ENCODE results near the gene PJA2. TPM values are rescaled to one million over a fixed set of nuclear protein-coding genes. Genes with fewer than 3 reads are reported as not detected.

Gene PJA2
- total and polyA plus RNA-seq, 9 of the 15 experiments (the other 6 are each of a cell fraction or from before 2014, with no cell fraction given), result 25.1 to 82.1 (median 50.1) TPM

DNA sequence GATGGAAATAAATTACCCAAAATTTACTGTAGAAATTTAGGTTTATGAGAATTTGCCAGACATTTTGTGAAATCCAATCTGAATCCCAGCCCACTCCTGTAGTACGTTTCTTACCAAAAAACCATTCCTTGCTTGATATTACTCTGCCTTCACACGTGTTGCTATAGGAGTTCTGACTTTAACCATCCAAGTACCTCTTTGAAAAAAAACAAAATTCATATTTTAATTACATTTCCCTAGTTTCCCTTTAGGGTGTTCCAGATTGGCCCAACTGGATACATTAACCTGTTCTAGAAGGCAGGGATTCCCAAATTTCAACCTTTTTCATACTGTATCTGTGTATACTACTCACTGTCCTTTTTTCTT is 1.4 kb upstream of the PJA2 start (continued):
- TF ChIP-seq, protein P1, sequence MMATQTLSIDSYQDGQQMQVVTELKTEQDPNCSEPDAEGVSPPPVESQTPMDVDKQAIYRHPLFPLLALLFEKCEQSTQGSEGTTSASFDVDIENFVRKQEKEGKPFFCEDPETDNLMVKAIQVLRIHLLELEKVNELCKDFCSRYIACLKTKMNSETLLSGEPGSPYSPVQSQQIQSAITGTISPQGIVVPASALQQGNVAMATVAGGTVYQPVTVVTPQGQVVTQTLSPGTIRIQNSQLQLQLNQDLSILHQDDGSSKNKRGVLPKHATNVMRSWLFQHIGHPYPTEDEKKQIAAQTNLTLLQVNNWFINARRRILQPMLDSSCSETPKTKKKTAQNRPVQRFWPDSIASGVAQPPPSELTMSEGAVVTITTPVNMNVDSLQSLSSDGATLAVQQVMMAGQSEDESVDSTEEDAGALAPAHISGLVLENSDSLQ (IDR thresholded peaks at IDR 0.05), result no peak
- TF ChIP-seq, protein P2, sequence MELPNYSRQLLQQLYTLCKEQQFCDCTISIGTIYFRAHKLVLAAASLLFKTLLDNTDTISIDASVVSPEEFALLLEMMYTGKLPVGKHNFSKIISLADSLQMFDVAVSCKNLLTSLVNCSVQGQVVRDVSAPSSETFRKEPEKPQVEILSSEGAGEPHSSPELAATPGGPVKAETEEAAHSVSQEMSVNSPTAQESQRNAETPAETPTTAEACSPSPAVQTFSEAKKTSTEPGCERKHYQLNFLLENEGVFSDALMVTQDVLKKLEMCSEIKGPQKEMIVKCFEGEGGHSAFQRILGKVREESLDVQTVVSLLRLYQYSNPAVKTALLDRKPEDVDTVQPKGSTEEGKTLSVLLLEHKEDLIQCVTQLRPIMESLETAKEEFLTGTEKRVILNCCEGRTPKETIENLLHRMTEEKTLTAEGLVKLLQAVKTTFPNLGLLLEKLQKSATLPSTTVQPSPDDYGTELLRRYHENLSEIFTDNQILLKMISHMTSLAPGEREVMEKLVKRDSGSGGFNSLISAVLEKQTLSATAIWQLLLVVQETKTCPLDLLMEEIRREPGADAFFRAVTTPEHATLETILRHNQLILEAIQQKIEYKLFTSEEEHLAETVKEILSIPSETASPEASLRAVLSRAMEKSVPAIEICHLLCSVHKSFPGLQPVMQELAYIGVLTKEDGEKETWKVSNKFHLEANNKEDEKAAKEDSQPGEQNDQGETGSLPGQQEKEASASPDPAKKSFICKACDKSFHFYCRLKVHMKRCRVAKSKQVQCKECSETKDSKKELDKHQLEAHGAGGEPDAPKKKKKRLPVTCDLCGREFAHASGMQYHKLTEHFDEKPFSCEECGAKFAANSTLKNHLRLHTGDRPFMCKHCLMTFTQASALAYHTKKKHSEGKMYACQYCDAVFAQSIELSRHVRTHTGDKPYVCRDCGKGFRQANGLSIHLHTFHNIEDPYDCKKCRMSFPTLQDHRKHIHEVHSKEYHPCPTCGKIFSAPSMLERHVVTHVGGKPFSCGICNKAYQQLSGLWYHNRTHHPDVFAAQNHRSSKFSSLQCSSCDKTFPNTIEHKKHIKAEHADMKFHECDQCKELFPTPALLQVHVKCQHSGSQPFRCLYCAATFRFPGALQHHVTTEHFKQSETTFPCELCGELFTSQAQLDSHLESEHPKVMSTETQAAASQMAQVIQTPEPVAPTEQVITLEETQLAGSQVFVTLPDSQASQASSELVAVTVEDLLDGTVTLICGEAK (IDR thresholded peaks at IDR 0.05), result peak; percentile 56; the same call in 1 of the 2 replicates
- TF ChIP-seq, protein P2 (CRISPR knock-in tag; IDR thresholded peaks at IDR 0.05), result no peak
- TF ChIP-seq ZNF12 (CRISPR knock-in tag; IDR thresholded peaks at IDR 0.05) (no peak), ZNF316 (IDR thresholded peaks at IDR 0.05) (no peak), MAZ (CRISPR knock-in tag; conservative IDR thresholded peaks at IDR 0.05 in 1 of 2, IDR thresholded peaks at IDR 0.05 in 1 of 2) (no peak), SMAD1 (IDR thresholded peaks at IDR 0.05; ENCODE audit: low read depth, low read length, partially characterized antibody) (no peak), ZNF311 (CRISPR knock-in tag; IDR thresholded peaks at IDR 0.05) (no peak), CSDE1 (IDR thresholded peaks at IDR 0.05) (no peak), BRF1 (IDR thresholded peaks at IDR 0.05; ENCODE audit: borderline replicate concordance, extremely low read depth, insufficient read length) (no peak)
- TF ChIP-seq, protein P3, sequence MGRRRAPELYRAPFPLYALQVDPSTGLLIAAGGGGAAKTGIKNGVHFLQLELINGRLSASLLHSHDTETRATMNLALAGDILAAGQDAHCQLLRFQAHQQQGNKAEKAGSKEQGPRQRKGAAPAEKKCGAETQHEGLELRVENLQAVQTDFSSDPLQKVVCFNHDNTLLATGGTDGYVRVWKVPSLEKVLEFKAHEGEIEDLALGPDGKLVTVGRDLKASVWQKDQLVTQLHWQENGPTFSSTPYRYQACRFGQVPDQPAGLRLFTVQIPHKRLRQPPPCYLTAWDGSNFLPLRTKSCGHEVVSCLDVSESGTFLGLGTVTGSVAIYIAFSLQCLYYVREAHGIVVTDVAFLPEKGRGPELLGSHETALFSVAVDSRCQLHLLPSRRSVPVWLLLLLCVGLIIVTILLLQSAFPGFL (CRISPR knock-in tag; IDR thresholded peaks at IDR 0.05), result no peak
- TF ChIP-seq, protein P4, sequence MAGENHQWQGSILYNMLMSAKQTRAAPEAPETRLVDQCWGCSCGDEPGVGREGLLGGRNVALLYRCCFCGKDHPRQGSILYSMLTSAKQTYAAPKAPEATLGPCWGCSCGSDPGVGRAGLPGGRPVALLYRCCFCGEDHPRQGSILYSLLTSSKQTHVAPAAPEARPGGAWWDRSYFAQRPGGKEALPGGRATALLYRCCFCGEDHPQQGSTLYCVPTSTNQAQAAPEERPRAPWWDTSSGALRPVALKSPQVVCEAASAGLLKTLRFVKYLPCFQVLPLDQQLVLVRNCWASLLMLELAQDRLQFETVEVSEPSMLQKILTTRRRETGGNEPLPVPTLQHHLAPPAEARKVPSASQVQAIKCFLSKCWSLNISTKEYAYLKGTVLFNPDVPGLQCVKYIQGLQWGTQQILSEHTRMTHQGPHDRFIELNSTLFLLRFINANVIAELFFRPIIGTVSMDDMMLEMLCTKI (IDR thresholded peaks at IDR 0.05; ENCODE audit: partially characterized antibody), result no peak
- TF ChIP-seq, protein P5, sequence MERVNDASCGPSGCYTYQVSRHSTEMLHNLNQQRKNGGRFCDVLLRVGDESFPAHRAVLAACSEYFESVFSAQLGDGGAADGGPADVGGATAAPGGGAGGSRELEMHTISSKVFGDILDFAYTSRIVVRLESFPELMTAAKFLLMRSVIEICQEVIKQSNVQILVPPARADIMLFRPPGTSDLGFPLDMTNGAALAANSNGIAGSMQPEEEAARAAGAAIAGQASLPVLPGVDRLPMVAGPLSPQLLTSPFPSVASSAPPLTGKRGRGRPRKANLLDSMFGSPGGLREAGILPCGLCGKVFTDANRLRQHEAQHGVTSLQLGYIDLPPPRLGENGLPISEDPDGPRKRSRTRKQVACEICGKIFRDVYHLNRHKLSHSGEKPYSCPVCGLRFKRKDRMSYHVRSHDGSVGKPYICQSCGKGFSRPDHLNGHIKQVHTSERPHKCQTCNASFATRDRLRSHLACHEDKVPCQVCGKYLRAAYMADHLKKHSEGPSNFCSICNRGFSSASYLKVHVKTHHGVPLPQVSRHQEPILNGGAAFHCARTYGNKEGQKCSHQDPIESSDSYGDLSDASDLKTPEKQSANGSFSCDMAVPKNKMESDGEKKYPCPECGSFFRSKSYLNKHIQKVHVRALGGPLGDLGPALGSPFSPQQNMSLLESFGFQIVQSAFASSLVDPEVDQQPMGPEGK (CRISPR knock-in tag; IDR thresholded peaks at IDR 0.05; ENCODE audit: borderline replicate concordance), result no peak
